ENCODE data around the gene HTRA2.

GRCh38 chr2:74482801-74483674 lies 46.7 kb upstream of the HTRA2 start, which contains the start of the genes CCDC142 and TTC31:
- TF ChIP-seq RARB (CRISPR knock-in tag; IDR thresholded peaks at IDR 0.05) (no peak), POU6F1 (CRISPR knock-in tag; IDR thresholded peaks at IDR 0.05; ENCODE audit: borderline replicate concordance, low read depth) (no peak), CSDC2 (CRISPR knock-in tag; IDR thresholded peaks at IDR 0.05) (no peak)

Data from SK-N-SH treated with all-trans-retinoic acid at 6 μM for 48 hours (cell line).